ENCODE data around the gene NT5DC2. TPM values are rescaled to one million over a fixed set of nuclear protein-coding genes. Genes with fewer than 3 reads are reported as not detected.

Gene NT5DC2
- polyA plus RNA-seq, 3 donors = 0.66 to 28.4 (median 0.67) TPM

DNA sequence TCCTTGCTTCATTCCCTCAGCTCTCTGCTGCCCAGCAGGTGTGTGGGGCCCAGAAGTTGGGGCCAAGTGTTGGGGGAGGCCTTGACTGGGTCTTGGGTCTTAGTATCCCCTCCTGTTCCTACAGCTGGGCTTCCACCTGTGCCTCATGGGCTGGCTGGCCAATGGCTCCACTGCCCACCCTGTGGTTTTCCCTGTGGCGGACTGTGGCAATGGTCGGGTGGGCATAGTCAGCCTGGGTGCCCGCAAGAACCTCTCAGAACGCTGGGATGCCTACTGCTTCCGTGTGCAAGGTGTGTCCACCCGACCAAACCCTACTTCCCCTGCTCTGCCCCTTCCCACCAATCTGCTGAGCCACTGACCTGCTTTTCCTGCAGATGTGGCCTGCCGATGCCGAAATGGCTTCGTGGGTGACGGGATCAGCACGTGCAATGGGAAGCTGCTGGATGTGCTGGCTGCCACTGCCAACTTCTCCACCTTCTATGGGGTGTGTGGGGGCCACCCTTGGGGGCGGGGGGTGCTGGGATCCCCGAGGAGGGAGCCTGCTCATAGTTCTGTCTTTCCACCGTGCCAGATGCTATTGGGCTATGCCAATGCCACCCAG lies 10.9 kb downstream of the NT5DC2 start:
- Histone ChIP-seq H3K36me3 (replicated peaks in 1 of 2; ENCODE audit: control insufficient read depth in 1 of 2, insufficient read depth in 2 of 2, low read length in 2 of 2) (peaks cover 82 to 97% of the 10 kb centered on the region in 2 donors), H3K4me2 (replicated peaks; ENCODE audit: extremely low read depth, low read length, poor library complexity, severe bottlenecking) (no peak overlapping the region), H3K27me3 (ENCODE audit: control insufficient read depth in 2 of 2, insufficient read depth in 2 of 2, low read length in 2 of 2) (no peaks in the 10 kb centered on the region), H3K4me3 (replicated peaks in 1 of 3; ENCODE audit: low read depth in 2 of 3, low read length in 3 of 3) (no peak overlapping the region), H3K9me3 (replicated peaks in 1 of 2; ENCODE audit: control insufficient read depth in 1 of 2, insufficient read depth in 1 of 2, low read length in 2 of 2) (no peaks in the 10 kb centered on the region), H3K4me1 (ENCODE audit: control insufficient read depth in 1 of 2, insufficient read depth in 2 of 2, low read length in 2 of 2) (no peaks in the 10 kb centered on the region), H4K20me1 (ENCODE audit: insufficient read depth, low read length) (peaks cover 9% of the 10 kb centered on the region), H3K79me2 (ENCODE audit: insufficient read depth, low read length) (no peaks in the 10 kb centered on the region), H3K27ac (ENCODE audit: low read depth in 1 of 2, low read length in 2 of 2) (no peak overlapping the region), H3K9ac (ENCODE audit: insufficient read depth, low read length, poor library complexity, severe bottlenecking) (no peak overlapping the region), H2AFZ (ENCODE audit: insufficient read depth, low read depth, low read length, poor library complexity, severe bottlenecking) (no peak overlapping the region)
- TF ChIP-seq CTCF (IDR thresholded peaks at IDR 0.05) = no peak
- intact Hi-C loops (cut with micrococcal nuclease) = no loop called here
- Mint-ChIP-seq H3K9me3 (no peaks in the 10 kb centered on the region), H3K4me3 (no peak overlapping the region), H3K4me1 (no peaks in the 10 kb centered on the region), H3K27me3 (ENCODE audit: low read depth in 3 of 3) (peaks cover under 1 to 4% (median 1%) of the 10 kb centered on the region in 3 donors), H3K36me3 (peaks cover 70 to 90% of the 10 kb centered on the region in 2 donors), H3K27ac (peak overlapping the region in 1 of 7 donors; percentile 20)
- DNase-seq = no peak
- WGBS (ENCODE audit: insufficient coverage) = 91% methylated on average over 6 of the region's 14 CpGs

- Histone ChIP-seq H3K9me3 (replicated peaks in 1 of 2; ENCODE audit: control insufficient read depth in 1 of 2, insufficient read depth in 1 of 2, low read length in 2 of 2) (no peaks in the 10 kb centered on the region), H3K4me3 (replicated peaks in 1 of 3; ENCODE audit: low read depth in 2 of 3, low read length in 3 of 3) (no peak overlapping the region), H2AFZ (ENCODE audit: insufficient read depth, low read depth, low read length, poor library complexity, severe bottlenecking) (no peak overlapping the region), H3K4me2 (replicated peaks; ENCODE audit: extremely low read depth, low read length, poor library complexity, severe bottlenecking) (no peak overlapping the region), H3K4me1 (ENCODE audit: control insufficient read depth in 1 of 2, insufficient read depth in 2 of 2, low read length in 2 of 2) (no peaks in the 10 kb centered on the region), H3K27me3 (ENCODE audit: control insufficient read depth in 2 of 2, insufficient read depth in 2 of 2, low read length in 2 of 2) (no peaks in the 10 kb centered on the region), H4K20me1 (ENCODE audit: insufficient read depth, low read length) (peaks cover 9% of the 10 kb centered on the region), H3K27ac (ENCODE audit: low read depth in 1 of 2, low read length in 2 of 2) (no peak overlapping the region), H3K9ac (ENCODE audit: insufficient read depth, low read length, poor library complexity, severe bottlenecking) (no peak overlapping the region), H3K79me2 (ENCODE audit: insufficient read depth, low read length) (no peaks in the 10 kb centered on the region), H3K36me3 (replicated peaks in 1 of 2; ENCODE audit: control insufficient read depth in 1 of 2, insufficient read depth in 2 of 2, low read length in 2 of 2) (peaks cover 84 to 97% of the 10 kb centered on the region in 2 donors)
- intact Hi-C loops (cut with micrococcal nuclease) = no loop called here
- Mint-ChIP-seq H3K4me3 (no peak overlapping the region), H3K4me1 (no peaks in the 10 kb centered on the region), H3K9me3 (no peaks in the 10 kb centered on the region), H3K27ac (no peak overlapping the region), H3K27me3 (ENCODE audit: low read depth in 3 of 3) (peaks cover 0 to 4% (median 1%) of the 10 kb centered on the region in 3 donors), H3K36me3 (peaks cover 74 to 91% of the 10 kb centered on the region in 2 donors)
- 95% methylated on average over 26 of the region's 33 CpGs for WGBS (ENCODE audit: insufficient coverage)
- TF ChIP-seq CTCF (IDR thresholded peaks at IDR 0.05) = no peak
- no peak for DNase-seq
Measured at GRCh38 chr3:52521881-52522650, 11.6 kb downstream of the NT5DC2 start.
